GM19193 (cell line): ENCODE results near the gene CCL21.

Source experiments
- POLR2A ChIP-seq: IDR thresholded peaks from 4 replicates; pipeline ENCODE4 v1.6.1; 2011; ENCODE audit not compliant: insufficient read depth, insufficient read length; ENCODE audit errors: extremely low read depth

CCL21 gene

GRCh38 chr9:34715639-34716215 is 5.8 kb upstream of the CCL21 start:
- TF ChIP-seq POLR2A, result no peak

GRCh38 chr9:34714007-34714406 is 4.1 kb upstream of the CCL21 start:
- no peak for TF ChIP-seq POLR2A

DNA sequence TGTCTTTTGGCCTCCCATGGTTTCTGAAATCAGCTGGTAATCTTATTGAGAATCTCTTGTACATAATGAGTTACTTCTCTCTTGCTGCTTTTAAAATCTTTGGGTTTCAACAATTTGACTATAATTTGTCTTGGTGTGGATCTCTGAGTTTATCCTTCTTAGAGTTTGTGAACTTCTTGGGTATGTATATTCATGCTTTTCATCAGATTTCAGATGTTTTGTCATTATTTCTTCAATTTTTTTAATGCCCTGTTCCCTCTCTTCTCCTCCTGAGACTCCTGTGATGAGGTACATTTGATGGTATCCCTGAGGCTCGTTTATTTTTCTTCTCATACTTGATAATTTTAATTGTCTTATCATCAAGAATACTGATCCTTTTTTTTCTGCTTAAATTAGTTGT is 2.2 kb upstream of the CCL21 start:
- no peak for TF ChIP-seq POLR2A

DNA sequence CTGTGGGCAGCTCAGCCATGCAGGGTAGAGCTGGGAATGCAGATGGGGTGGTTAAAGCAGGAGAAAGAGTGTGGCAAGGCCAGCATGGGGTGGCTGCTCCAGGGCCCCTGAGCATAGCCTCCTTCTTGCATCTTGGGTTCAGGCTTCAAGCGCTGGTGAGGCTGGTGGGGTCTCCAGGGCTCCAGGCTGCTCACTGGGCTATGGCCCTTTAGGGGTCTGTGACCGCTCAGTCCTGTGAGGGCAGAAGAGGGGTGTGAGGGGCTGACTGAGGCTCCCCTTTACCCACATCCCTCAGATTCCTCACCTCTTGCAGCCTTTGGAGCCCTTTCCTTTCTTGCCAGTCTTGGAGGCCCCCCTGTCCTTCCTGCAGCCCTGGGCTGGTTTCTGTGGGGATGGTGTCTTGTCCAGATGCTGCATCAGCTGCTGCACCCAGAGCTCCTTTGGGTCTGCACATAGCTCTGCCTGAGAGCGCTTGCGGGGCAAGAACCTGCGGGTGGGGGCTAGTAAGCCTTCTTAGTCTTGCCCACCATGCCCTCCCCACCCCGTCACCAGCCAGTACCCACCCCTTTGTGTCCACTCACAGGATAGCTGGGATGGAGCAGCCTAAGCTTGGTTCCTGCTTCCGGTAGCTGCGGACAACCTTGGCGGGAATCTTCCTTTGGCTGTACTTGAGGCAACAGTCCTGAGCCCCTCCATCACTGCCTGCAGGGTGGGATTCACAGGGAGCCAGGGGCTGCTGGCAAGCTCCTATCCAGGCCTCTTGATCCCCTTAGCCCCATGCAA is 549 bp downstream of the CCL21 start:
- no peak for TF ChIP-seq POLR2A

DNA sequence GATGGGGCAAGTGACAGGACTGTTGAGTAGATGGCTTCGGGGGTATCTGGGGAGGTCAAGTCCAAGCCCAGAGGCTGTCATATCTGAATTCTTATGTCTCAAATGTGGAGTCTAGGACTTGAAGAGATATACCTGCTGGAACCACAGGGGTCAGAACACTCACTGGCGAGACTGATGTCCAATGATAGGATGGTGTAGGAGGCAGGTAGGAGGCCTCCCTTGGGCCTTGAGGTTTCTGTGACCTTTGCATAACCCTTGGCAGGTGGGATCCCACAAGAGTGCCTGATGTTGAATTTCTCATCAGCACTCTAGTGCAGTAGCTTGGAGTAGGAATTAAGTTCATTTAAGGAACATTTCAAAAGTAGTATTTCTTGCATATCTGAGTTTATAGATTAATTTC is 2.8 kb downstream of the CCL21 start:
- TF ChIP-seq POLR2A, result no peak

DNA sequence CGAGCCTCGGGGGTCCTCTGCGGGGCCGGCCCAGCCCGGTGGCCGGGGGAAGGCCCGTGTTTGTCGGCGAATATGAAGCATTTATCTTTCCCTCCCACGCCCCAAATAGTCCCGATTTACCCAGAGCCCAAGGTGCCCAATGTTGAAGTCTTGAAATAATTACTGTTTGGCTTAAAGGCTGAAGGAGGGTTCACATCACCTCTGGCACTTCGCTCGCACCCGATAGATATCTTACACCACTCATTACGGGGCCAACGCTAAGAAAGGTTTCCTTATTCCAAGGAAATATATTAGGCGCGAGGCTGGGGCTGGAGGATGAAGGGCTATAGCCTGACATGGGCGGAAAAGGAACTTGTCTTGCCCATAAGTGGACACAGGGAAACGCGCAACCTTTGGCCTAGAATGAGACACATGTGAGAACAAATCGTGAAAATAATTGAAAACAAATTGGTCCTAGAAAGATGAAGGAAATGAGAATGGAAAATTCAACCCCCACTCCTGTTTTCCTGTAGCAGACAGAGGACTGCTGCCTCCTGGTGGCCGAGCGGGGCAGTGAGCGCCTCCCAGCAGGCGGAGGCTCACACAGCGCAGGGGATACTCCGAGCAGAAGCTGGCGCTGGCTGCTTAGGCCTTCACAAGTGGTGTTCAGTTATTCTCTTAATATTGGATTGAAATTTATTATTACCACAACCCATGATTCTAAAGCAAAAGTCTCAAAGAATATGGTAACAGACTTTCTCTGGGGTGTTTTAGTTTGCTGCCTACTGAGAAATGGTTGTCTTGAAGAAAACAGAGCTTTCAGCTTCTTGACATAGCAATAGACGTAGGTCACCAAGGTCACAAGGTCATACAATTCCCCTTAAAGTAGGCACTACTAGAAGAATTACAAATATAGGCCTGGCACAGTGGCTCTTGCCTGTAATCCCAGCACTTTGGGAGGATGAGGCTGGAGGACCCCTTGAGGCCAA is 7.9 kb downstream of the CCL21 start:
- TF ChIP-seq POLR2A, result no peak

DNA sequence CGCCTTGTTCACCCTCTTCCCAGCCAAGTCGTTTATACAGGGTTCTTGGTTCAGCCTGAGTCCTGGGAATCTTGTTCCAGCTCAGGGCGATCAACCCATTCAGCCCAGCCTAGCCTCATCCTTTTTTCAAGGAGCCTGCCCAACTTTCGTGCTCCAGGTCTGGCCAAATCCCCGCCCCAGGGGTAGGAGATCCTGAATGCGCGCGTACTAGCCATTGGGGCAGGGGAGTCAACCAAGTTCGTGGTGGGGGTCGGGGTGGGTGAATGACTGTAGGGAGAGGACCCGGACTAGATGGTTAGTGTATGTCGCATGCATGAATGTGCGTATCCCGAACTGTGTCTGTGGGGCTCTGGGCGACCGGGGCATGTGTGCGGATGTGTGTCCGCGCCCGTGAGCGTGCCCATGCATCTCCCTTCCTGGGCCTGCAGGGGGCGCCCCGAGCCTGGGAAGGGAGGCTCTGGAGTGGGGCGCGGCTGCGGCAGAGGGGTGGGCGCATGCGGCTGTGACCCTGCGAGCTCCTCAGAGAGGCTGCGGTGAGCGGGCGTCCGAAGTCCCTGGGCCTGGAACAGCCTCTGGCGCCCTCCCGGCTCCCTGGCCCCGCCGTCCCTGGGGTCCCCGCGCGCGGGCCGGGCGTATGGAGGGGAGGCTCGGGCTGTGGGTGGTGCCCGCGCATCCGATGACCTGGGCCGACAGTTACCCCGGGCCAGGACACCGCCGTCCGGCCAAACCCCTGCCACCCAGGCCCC is 8.7 kb downstream of the CCL21 start:
- TF ChIP-seq POLR2A, result no peak

DNA sequence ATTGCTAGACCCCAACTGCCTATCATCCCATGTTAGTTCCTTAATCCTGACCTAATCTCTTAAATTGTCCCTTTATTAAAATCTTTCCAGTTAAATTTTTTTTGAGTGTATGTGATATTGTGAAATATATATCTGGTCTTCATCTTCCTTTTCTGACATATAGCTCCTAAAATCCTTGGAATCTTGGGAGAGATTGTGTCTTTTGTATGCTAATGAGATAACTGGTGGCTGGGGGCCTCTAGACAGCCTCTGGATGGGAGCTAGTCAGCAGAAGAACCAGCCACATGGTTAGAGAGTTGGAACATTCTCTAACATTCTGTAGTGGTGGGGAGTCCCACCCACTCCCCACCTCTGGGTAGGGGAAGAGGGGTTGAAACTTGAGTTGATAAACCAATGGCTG is 15.1 kb downstream of the CCL21 start:
- no peak for TF ChIP-seq POLR2A

DNA sequence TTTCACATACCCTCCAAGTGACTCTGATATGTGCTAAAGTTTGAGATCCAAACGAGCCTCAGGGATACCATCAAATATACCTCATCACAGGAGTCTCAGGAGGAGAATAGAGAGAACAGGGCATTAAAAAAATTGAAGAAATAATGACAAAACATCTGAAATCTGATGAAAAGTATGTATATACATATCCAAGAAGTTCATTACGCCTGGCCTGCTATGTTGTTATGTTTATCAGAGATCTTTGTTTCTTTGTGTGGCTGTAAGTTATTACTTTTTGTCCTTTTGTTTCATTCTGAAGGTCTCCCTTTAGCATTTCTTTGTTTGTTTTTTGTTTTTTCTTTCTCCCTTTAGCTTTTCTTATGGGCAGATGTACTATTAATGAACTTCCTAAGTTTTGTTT is 16.4 kb downstream of the CCL21 start:
- no peak for TF ChIP-seq POLR2A

DNA sequence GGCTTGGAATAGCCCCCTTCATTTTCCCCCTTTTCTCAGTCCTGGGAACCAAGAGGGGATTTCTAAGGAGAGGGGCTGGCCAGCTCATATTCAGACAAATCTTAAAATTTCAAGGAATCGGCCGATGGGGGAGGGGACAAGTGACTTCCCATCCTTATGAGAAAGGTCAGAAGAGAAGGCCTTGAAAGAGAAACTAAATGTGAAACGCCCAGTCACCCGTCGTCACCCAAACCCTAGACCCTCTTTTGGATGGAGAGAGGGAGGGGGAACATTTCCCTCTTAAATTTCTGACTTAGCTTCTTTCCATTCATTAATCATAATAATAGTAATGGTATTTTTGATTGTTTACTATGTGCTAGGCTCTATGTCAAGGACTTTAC is 18.0 kb downstream of the CCL21 start:
- no peak for TF ChIP-seq POLR2A

DNA sequence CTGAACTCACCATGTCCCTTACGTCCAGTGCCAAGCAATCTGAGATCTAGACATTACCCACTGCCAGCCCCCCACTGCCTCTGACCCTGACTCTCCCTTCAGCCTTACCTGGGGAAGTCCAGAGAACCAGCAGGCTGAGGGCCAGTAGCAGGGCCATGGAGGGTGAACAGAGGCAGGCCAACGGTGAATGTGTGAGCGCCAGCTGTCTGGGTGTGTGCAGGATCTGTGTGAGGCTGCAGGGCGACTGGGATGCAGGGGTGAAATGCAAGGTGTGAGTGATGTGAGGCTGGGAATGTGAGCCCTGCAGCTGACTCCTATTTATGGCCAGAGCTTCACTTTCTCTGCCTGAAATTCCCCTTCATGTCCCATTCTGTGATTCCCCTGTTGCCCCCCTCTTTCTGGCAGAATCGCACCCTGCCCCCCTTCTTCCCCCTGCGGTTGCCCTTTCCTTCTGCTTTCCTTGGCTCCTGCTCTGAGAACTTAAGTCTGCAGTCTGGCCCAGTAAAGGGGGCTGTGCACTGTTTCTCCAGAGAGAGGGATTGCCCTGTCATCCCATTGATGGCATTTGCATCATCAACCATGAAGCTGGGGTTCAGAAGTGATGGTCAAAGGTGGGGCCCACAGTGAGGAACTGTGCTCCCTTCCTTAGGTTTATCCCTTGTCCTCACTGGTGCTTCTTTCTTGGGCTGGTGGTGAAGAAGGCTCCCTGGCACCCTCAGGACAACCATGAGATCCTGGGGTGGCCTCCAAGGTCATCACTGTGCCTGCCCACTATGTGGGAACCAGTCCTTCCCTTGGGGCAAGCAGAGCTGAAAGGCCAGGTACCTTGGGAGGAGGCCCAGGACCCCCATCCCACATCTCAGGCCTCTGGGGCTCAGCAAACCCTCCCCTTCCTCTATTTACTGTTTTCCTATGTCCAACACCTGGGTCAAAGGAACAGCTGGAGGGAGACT is 18.7 kb downstream of the CCL21 start, which contains the start of gene CCL19:
TSS of gene CCL19 (minus strand) at position 294 of the 953 bp plus-strand sequence. CDS start at position 157, 137 bp downstream.
- no peak for TF ChIP-seq POLR2A

- TF ChIP-seq POLR2A, result no peak
Measured at GRCh38 chr9:34689512-34689911, 20.4 kb downstream of the CCL21 start.

DNA sequence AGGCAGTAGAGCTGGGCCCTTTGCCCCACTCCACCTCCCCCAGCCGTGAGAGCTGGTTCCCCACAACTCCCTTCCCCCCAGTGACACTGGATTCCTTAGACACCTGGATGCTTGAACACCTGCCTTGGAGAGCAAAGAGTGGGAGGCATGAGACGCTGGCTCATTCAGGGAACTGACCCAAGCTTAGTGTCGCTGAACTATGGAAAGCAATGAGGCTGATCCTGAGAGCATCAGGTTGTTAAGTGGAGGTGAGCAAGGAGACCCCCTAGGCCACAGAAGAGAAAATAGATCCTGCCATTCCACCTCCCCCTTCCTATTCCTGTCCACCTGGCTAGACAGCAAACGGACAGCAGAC is 20.8 kb downstream of the CCL21 start:
- TF ChIP-seq POLR2A, result no peak
